GM12878 (cell line): ENCODE results near the gene CACNG4. TPM values are rescaled to one million over a fixed set of nuclear protein-coding genes. Genes with fewer than 3 reads are reported as not detected.

Experiments used
- ATAC-seq: fragments of 200-7000 bp; cut with Tn5 transposase; 3 replicates; pipeline ENCODE4 v1.9.1; 2020; ENCODE audit warnings: mild to moderate bottlenecking, moderate library complexity
- BruUV-seq: library from RNA; stranded (reverse); fragments of 400-500 nt; replicated peaks from 2 replicates; lab custom pipeline; 2021; lab: Mats Ljungman, UMichigan
- CTCF ChIA-PET: fragments of 300-600 bp; sonication (Branson Sonifier 250); formaldehyde crosslinking; extraction: SDS; loops from one replicate; lab custom pipeline; 2021; ENCODE audit warnings: inconsistent platforms; lab: Yijun Ruan, JAX
- POLR2A ChIA-PET: fragments of 350-600 bp; formaldehyde crosslinking; extraction: SDS; loops from one replicate; lab custom pipeline; 2021; ENCODE audit warnings: inconsistent platforms; lab: Charles Lee
- RAD21 ChIA-PET: fragments of 300-600 bp; sonication (Branson Sonifier 250); formaldehyde crosslinking; loops from one replicate; lab custom pipeline; 2023; ENCODE audit warnings: antibody characterized with exemption; ENCODE audit not compliant: unreplicated experiment; lab: Charles Lee
- SMC1A ChIA-PET: fragments of 300-600 bp; sonication (Branson Sonifier 250); formaldehyde crosslinking; loops from one replicate; lab custom pipeline; 2023; ENCODE audit not compliant: unreplicated experiment, uncharacterized antibody; lab: Charles Lee
- DNase-seq: peaks from one replicate; pipeline ENCODE4 v3.0.0-alpha.2; 2011; ENCODE audit warnings: low read depth, low spot score
- FAIRE-seq: peaks from 3 replicates; lab custom pipeline; 2011; peaks lifted over from hg19 to GRCh38; lab: Jason Lieb, UNC
- H2AFZ ChIP-seq: 2 replicates; pipeline ENCODE4 v1.6.0; 2011; ENCODE audit warnings: low read depth, low read length, control low read depth; ENCODE audit not compliant: control insufficient read depth
- H3K27ac ChIP-seq: 2 replicates; pipeline ENCODE4 v1.5.1; 2011; ENCODE audit warnings: control low read depth; ENCODE audit not compliant: control insufficient read depth, insufficient read depth
- H3K27me3 ChIP-seq, 2 experiments: replicated peaks in 1 of 2; 2 replicates each; pipeline versions ENCODE4 v1.6.0 to v1.6.1; 2011; ENCODE audit warnings: low read length in 1 of 2; ENCODE audit not compliant: control insufficient read depth in 2 of 2, insufficient read depth in 2 of 2
- H3K36me3 ChIP-seq, 2 experiments: 2 replicates each; pipeline ENCODE4 v1.5.1; 2011; ENCODE audit warnings: low read length in 1 of 2; ENCODE audit not compliant: control insufficient read depth in 2 of 2, insufficient read depth in 2 of 2
- H3K4me1 ChIP-seq: 2 replicates; pipeline ENCODE4 v1.6.1; 2011; ENCODE audit warnings: mild to moderate bottlenecking, low read length, moderate library complexity, mixed read lengths; ENCODE audit not compliant: control insufficient read depth, insufficient read depth
- H3K4me2 ChIP-seq: 2 replicates; pipeline ENCODE4 v1.6.0; 2011; ENCODE audit warnings: control low read depth; ENCODE audit not compliant: control insufficient read depth, insufficient read depth
- H3K4me3 ChIP-seq: fragments of 200-600 bp; sonication (generic); 2 replicates; pipeline ENCODE4 v1.5.1; 2016
- H3K79me2 ChIP-seq: 2 replicates; pipeline ENCODE4 v1.6.0; 2011; ENCODE audit warnings: low read length; ENCODE audit not compliant: control insufficient read depth, insufficient read depth
- H3K9ac ChIP-seq: 2 replicates; pipeline ENCODE4 v1.8.0; 2011; ENCODE audit warnings: low read length, control low read depth, mixed read lengths; ENCODE audit not compliant: control insufficient read depth, insufficient read depth
- H3K9me3 ChIP-seq: replicated peaks from 3 replicates; pipeline ENCODE4 v1.5.1; 2011; ENCODE audit warnings: mild to moderate bottlenecking, low read length; ENCODE audit not compliant: control insufficient read depth, insufficient read depth
- H4K20me1 ChIP-seq: 2 replicates; pipeline ENCODE4 v1.6.0; 2011; ENCODE audit not compliant: control insufficient read depth, insufficient read depth
- BCL11A ChIP-seq: IDR thresholded peaks from 2 replicates; pipeline ENCODE4 v1.6.1; 2011; ENCODE audit warnings: low read depth, low read length
- SMC3 ChIP-seq: IDR thresholded peaks from 2 replicates; pipeline ENCODE4 v1.6.1; 2011; ENCODE audit warnings: low read length, improper control_type of control experiment, borderline replicate concordance
- WGBS: methylation state at CpG from one replicate; pipeline ENCODE4 v1.1.6; 2016; ENCODE audit warnings: low lambda C conversion rate; ENCODE audit not compliant: insufficient replicate concordance, insufficient coverage; ENCODE audit errors: missing lambda C conversion rate; 5-methylcytosine and 5-hydroxymethylcytosine counted together
- in situ Hi-C: fragments of 300-500 bp; cut with MboI; formaldehyde crosslinking; loops from 9 replicates; pipeline ENCODE4 v1.14.3; 2018; ENCODE audit warnings: mixed read lengths
- intact Hi-C: fragments of 100-400 bp; cut with micrococcal nuclease; formaldehyde crosslinking; loops from one replicate; pipeline ENCODE4 v1.14.2; 2022; ENCODE audit not compliant: unreplicated experiment
- polyA plus RNA-seq, 11 experiments: library from polyadenylated mRNA; depleted of rRNA in 4 of 11; unstranded in 6 of 11; stranded (reverse) in 5 of 11; fragments of >200 nt; fragmentation: Nextera tagmentation in 4 of 11; fragmentation: Illumina TruSeq in 1 of 11; extraction: Ambion mirVana in 4 of 11; extraction: Trizol in 1 of 11; gene quantifications; 1 replicate in 1 of 11; 2 replicates in 10 of 11; pipeline versions ENCODE4 v1.2.1 to v1.2.3, GENCODE V29; 2011 to 2016; ENCODE audit warnings: inconsistent platforms in 2 of 11, missing spikeins in 2 of 11, low read depth in 1 of 11
- total RNA-seq, 4 experiments: library from RNA; depleted of rRNA in 3 of 4; stranded (reverse); fragments of >200 nt in 3 of 4; fragmentation: Illumina TruSeq in 1 of 4; extraction: Trizol in 1 of 4; gene quantifications; 2 replicates each; pipeline versions ENCODE4 v1.2.1 to v1.2.3, GENCODE V29; 2013 to 2021
- TF ChIP-seq, protein P1 (sequence below): fragments of 150-350 bp; IDR thresholded peaks from 2 replicates; pipeline ENCODE4 v1.6.1; 2016; ENCODE audit warnings: low read depth, low read length
- TF ChIP-seq, protein P2 (sequence below): fragments of 450-650 bp; IDR thresholded peaks from 2 replicates; pipeline ENCODE4 v1.6.1; 2016; ENCODE audit warnings: mild to moderate bottlenecking
- TF ChIP-seq, protein P3 (sequence below): fragments of 450-650 bp; formaldehyde crosslinking; IDR thresholded peaks from 2 replicates; pipeline ENCODE4 v1.4.0; 2020; ENCODE audit warnings: mild to moderate bottlenecking, moderate library complexity

CACNG4 gene
- total and polyA plus RNA-seq, 10 of the 15 experiments (the other 5 are each of a cell fraction or from before 2014, with no cell fraction given) = 0.08 TPM; not detected in 8

DNA sequence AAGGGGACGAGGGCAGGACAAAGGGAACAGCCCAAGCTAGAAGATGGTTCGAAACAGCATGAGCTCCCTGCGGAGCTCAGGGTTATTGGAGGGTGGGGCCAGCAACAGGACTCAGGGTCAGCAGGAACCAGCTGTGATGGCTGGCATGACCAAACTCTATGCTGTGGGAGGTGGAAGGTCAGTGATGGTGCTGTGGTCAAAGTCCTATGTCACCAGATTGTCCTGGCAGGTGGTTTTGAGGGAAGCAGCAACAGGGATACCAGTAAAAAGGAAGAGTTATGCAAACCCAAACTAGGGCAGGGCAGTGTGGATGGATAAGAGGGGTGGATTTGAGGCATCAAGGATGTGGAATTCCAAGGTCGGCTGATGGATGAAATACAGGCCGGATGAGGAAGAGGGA lies 32.4 kb downstream of the CACNG4 start:
- Histone ChIP-seq H2AFZ (no peak overlapping the region), H3K9ac (no peak overlapping the region), H3K79me2 (no peaks in the 10 kb centered on the region), H3K4me2 (no peak overlapping the region), H3K4me1 (no peaks in the 10 kb centered on the region), H3K4me3 (no peak overlapping the region), H3K9me3 (no peaks in the 10 kb centered on the region; the same call in 2 of the 3 replicates), H4K20me1 (no peaks in the 10 kb centered on the region), H3K27ac (no peak overlapping the region), H3K36me3 (no peaks in the 10 kb centered on the region), H3K27me3 (no peaks in the 10 kb centered on the region)
- no TSS peak for BruUV-seq
- intact Hi-C loops (no loop called here), in situ Hi-C loops (no loop called here)
- WGBS = 67% methylated on average over 5 of the region's 5 CpGs
- RAD21 ChIA-PET = no interaction called here
- FAIRE-seq = no peak
- DNase-seq = no peak
- POLR2A ChIA-PET = no interaction called here
- TF ChIP-seq, protein P1, sequence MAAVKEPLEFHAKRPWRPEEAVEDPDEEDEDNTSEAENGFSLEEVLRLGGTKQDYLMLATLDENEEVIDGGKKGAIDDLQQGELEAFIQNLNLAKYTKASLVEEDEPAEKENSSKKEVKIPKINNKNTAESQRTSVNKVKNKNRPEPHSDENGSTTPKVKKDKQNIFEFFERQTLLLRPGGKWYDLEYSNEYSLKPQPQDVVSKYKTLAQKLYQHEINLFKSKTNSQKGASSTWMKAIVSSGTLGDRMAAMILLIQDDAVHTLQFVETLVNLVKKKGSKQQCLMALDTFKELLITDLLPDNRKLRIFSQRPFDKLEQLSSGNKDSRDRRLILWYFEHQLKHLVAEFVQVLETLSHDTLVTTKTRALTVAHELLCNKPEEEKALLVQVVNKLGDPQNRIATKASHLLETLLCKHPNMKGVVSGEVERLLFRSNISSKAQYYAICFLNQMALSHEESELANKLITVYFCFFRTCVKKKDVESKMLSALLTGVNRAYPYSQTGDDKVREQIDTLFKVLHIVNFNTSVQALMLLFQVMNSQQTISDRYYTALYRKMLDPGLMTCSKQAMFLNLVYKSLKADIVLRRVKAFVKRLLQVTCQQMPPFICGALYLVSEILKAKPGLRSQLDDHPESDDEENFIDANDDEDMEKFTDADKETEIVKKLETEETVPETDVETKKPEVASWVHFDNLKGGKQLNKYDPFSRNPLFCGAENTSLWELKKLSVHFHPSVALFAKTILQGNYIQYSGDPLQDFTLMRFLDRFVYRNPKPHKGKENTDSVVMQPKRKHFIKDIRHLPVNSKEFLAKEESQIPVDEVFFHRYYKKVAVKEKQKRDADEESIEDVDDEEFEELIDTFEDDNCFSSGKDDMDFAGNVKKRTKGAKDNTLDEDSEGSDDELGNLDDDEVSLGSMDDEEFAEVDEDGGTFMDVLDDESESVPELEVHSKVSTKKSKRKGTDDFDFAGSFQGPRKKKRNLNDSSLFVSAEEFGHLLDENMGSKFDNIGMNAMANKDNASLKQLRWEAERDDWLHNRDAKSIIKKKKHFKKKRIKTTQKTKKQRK = no peak
- no peak for TF ChIP-seq SMC3
- CTCF ChIA-PET = no interaction called here
- SMC1A ChIA-PET = no interaction called here
- no peak for ATAC-seq

DNA sequence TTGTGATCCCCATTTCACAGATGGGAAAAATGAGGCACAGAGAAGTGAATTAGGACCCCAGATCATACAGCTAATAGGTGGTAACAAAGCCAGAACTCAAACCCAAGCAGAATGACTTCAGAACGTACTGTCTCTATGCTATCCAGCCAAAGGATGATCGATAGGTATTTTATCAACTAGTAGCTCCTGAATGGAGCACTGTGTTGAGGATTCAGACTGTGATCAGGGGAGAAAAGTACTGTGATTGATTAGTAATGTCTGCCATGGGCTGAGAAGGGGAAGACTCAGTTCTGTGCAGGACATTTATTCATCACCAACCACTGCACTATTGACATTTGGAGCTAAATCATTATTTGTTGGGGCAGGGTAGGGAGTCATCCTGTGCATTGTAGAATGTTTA lies 38.7 kb downstream of the CACNG4 start:
- FAIRE-seq (no peak), DNase-seq (no peak), ATAC-seq (no peak)
- POLR2A ChIA-PET = no interaction called here
- no peaks in the 10 kb centered on the region for H3K4me1 ChIP-seq
- intact Hi-C loops (no loop called here), in situ Hi-C loops (no loop called here)
- H4K20me1 ChIP-seq = no peaks in the 10 kb centered on the region
- no peaks in the 10 kb centered on the region; the same call in 2 of the 3 replicates for H3K9me3 ChIP-seq
- H3K36me3 ChIP-seq = no peaks in the 10 kb centered on the region
- 0% methylated on average over 2 of the region's 2 CpGs for WGBS
- H3K9ac ChIP-seq = no peak overlapping the region
- H3K79me2 ChIP-seq = no peaks in the 10 kb centered on the region
- no peak overlapping the region for H2AFZ ChIP-seq
- H3K4me3 ChIP-seq = no peak overlapping the region
- peaks cover 0 to 4% of the 10 kb centered on the region in 2 experiments; a peak in 1 of 4 replicates for H3K27me3 ChIP-seq
- no TSS peak for BruUV-seq
- no peak overlapping the region for H3K27ac ChIP-seq
- SMC1A ChIA-PET = interaction anchor here (0.6 to 1.2 kb wide), 2 partner anchors 65 to 513 kb away, joined by 3 read pairs; no protein-coding TSS in a partner anchor
- H3K4me2 ChIP-seq = no peak overlapping the region
- CTCF ChIA-PET = no interaction called here
- RAD21 ChIA-PET = no interaction called here
- TF ChIP-seq BCL11A = no peak
- TF ChIP-seq, protein P2, sequence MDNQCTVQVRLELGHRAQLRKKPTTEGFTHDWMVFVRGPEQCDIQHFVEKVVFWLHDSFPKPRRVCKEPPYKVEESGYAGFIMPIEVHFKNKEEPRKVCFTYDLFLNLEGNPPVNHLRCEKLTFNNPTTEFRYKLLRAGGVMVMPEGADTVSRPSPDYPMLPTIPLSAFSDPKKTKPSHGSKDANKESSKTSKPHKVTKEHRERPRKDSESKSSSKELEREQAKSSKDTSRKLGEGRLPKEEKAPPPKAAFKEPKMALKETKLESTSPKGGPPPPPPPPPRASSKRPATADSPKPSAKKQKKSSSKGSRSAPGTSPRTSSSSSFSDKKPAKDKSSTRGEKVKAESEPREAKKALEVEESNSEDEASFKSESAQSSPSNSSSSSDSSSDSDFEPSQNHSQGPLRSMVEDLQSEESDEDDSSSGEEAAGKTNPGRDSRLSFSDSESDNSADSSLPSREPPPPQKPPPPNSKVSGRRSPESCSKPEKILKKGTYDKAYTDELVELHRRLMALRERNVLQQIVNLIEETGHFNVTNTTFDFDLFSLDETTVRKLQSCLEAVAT = no peak
- TF ChIP-seq, protein P3, sequence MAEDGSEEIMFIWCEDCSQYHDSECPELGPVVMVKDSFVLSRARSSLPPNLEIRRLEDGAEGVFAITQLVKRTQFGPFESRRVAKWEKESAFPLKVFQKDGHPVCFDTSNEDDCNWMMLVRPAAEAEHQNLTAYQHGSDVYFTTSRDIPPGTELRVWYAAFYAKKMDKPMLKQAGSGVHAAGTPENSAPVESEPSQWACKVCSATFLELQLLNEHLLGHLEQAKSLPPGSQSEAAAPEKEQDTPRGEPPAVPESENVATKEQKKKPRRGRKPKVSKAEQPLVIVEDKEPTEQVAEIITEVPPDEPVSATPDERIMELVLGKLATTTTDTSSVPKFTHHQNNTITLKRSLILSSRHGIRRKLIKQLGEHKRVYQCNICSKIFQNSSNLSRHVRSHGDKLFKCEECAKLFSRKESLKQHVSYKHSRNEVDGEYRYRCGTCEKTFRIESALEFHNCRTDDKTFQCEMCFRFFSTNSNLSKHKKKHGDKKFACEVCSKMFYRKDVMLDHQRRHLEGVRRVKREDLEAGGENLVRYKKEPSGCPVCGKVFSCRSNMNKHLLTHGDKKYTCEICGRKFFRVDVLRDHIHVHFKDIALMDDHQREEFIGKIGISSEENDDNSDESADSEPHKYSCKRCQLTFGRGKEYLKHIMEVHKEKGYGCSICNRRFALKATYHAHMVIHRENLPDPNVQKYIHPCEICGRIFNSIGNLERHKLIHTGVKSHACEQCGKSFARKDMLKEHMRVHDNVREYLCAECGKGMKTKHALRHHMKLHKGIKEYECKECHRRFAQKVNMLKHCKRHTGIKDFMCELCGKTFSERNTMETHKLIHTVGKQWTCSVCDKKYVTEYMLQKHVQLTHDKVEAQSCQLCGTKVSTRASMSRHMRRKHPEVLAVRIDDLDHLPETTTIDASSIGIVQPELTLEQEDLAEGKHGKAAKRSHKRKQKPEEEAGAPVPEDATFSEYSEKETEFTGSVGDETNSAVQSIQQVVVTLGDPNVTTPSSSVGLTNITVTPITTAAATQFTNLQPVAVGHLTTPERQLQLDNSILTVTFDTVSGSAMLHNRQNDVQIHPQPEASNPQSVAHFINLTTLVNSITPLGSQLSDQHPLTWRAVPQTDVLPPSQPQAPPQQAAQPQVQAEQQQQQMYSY (CRISPR knock-in tag) = no peak
